Embryonic facial prominence (tissue), 1 donor: ENCODE data around the gene MAPK14.
"Not testable (repeated sequence)": the region's sequence is repeated elsewhere in the genome, so short reads cannot be mapped to it uniquely, and the experiment has no call there.

Experiments
- DNase-seq: peaks from one replicate; pipeline ENCODE4 v3.0.0-alpha.2; 2016; ENCODE audit errors: extremely low spot score

Gene MAPK14

GRCh38 chr6:36027501-36028087 is at the start of gene MAPK14:
Gene MAPK14, plus strand, starts transcription at chr6:36027808. Its CDS starts 350 bp downstream, at chr6:36028158.
- DNase-seq = peak; percentile 99

- not testable (repeated sequence) for DNase-seq
These were observed 47.5 kb upstream of the MAPK14 start for GRCh38 chr6:35980126-35980525.

GRCh38 chr6:35980991-35981645 is 46.5 kb upstream of the MAPK14 start:
- no peak for DNase-seq

DNA sequence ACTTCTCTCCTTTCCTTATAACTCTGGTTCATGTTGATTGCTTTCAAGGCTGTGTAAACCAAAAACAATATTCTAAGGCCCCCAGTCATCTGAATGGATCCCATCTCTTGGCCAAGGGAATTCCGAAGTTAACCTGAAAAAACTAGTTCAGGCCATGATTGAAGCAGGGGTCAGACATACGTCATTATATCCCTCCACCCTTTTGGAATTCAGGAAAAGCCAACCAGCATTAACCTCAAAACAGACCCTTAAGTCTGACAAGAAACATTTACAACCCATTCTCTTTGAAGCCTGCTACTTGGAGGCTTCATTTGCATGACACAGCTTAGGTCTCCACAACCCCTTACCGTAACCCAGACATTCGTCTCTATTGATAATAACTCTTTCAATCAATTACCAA is 42.9 kb upstream of the MAPK14 start:
- DNase-seq = no peak

GRCh38 chr6:35988047-35988446 is 39.6 kb upstream of the MAPK14 start:
- DNase-seq = not testable (repeated sequence)

GRCh38 chr6:35993150-35993549 is 34.5 kb upstream of the MAPK14 start:
- no peak for DNase-seq

DNA sequence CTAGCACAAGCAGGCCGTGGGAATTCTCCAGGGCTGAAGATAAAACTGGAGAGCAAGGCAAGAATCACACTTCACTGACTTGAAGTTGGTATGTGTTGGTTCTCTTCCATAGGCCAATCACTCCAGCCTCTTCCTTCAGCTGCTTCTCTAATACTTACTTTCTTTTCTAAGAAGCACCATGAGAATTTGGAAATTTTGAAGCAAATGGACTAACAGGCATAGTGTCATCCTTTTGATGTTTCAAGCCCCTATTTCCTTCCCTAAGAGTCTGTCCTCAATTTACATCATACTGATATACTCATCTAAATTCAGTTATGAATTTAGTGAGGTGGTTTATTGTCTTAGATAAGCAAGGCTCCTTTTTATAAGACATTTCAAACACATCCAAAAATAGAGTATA is 27.2 kb upstream of the MAPK14 start:
- no peak for DNase-seq

GRCh38 chr6:36015666-36016065 is 11.9 kb upstream of the MAPK14 start:
- no peak for DNase-seq

DNA sequence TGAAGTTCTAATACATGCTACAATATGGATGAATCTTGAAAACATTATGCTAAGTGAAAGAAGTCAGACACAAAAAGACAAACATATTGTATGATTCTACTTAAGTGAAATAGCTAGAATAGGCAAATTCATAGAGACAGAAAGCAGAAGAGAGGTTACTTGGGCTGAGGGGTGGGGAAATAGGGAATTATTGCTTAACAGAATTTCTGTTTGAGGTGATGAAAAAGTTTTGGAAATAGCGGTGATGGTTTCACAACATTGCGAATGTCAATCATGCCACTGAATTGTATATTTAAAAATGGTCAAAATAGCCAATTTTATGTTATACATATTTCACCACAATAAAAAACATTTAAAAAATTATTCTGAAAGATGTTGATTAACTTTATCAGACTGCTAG is 9.3 kb upstream of the MAPK14 start:
- DNase-seq = no peak

GRCh38 chr6:36019167-36019566 is 8.4 kb upstream of the MAPK14 start:
- DNase-seq = no peak

GRCh38 chr6:36020154-36020553 is 7.5 kb upstream of the MAPK14 start:
- no peak for DNase-seq

DNA sequence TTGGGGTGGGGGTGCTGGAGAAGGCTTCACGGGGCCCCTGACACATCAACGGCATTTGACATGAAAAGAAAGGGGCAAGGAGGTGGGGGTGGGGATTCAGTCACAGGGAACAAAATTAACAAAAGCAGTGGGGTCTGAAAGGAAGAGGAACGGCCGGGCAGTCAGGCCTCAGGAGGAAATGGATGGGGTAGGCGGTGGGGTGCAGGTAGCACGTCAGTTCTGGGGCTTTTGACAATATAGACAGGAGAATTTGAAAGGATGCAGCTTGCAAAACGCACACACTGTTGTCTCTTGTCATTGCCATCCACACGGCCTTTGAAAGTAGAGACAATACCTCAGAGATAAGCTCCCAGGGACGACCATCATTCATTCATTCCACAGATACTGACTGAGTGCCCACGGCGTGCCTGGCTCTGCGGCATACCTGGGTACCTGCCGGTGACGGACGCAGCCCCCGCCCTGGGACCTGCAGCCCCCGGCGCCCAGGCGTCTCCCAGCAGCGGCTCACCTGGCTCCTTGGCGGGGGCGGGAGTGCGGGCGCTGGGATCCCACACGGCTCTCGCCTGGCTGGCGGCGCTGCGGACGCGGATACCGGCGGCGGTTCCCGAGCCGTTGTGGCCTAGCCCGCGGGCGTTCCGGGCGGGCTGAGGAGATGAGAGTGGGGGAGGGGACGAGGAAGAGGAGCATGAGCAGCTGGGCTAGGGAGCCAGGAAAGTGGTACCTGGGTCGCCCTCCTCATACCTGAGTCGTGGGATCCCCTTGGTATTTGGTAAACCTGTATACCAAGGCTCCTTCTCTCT is 3.4 kb upstream of the MAPK14 start, which contains the start of gene SLC26A8:
Gene SLC26A8 (minus strand): TSS at position 646 of the 800 bp plus-strand sequence. CDS start 4,934 bp downstream, outside the sequence.
- no peak for DNase-seq

GRCh38 chr6:36025260-36025931 is 2.2 kb upstream of the MAPK14 start:
- no peak for DNase-seq

DNA sequence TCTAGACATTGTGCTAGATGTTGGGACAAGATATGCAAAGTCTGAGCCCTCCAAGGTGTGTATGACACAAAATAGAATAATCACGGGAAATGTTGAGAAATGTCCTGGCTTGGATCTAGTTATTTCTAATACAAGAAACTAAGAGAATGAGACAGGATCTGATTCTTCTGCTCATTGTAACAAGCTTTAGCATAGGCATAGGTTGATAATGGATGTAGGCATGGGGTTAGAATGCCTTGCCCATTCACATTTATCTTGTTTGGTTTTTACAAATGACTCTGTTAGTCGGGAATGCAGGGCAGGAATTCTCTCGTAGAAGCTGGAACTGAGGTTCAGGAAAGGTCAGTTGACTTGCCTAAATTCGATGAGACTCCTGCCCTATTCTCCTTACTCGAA is 1.7 kb upstream of the MAPK14 start:
- no peak for DNase-seq

- DNase-seq = no peak
These were observed 674 bp downstream of the MAPK14 start for GRCh38 chr6:36028088-36028876.

DNA sequence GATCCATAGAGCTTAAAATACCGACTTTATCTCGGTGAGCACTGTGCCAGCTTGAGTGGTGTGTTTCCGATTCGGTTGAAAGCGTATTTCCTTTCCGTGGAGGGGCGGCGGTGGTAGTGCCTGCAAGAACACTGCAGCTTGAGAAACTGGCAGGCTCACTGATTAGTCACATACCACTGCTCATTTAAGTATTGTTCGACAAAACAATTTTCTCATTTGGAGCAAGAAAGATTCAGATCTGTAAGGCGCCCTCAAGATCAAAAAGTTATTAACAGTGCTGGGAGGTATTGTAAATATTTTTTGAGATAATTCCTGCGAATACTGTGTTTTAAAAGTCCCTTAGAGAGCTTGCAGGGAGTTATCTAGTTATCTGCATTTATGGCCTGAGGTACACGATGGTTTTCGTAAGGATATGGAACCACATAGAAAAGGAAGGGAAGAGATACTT is 1.3 kb downstream of the MAPK14 start:
- DNase-seq = no peak

- DNase-seq = no peak
These were observed 1.9 kb downstream of the MAPK14 start for GRCh38 chr6:36029464-36029863.

- DNase-seq = no peak
These were observed 4.7 kb downstream of the MAPK14 start for GRCh38 chr6:36032261-36032660.

DNA sequence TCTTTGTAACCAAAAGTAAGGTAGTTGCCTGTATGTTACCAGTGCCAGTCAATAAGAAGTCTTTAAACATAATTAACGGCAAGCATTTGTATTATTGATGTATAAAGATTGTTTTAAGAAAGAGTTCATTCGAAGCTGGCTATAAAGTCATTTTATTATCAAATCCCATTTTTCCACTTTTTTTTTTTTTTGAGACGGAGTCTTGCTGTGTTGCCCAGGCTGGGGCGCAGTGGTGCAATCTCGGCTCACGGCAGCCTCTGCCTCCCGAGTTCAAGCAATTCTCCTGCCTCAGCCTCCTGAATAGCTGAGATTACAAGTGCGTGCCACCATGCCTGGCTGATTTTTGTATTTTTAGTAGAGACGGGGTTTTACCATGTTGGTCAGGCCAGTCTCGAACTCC is 5.5 kb downstream of the MAPK14 start:
- not testable (repeated sequence) for DNase-seq

- DNase-seq = no peak
These were observed 6.3 kb downstream of the MAPK14 start for GRCh38 chr6:36033935-36034334.

DNA sequence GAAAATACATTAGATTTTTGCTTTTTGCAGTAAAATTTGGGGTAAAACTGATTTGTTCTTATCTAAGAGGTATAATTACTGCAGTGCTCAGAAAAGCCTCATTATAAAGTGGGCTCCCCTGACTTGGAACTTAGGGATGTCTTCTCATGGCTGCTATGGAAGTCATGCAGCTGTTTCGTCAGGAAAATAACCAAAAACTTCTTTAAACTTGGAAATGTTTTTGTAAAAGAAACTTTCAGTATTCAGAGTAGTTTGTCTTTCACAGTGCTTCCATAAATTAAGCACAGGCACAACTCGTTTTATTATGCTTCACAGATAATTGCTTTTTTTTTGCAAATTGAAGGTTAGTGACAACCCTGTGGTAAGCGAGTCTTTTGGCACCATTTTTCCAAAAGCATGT is 6.8 kb downstream of the MAPK14 start:
- DNase-seq = no peak
